GM18907 (cell line): ENCODE measurements around the gene KIRREL3.

Experiments used
- ATAC-seq: cut with Tn5 transposase; IDR thresholded peaks from one replicate; pipeline ENCODE4 v1.9.1; 2021; ENCODE audit warnings: mild to moderate bottlenecking, moderate library complexity; ENCODE audit not compliant: unreplicated experiment

The KIRREL3 gene

DNA sequence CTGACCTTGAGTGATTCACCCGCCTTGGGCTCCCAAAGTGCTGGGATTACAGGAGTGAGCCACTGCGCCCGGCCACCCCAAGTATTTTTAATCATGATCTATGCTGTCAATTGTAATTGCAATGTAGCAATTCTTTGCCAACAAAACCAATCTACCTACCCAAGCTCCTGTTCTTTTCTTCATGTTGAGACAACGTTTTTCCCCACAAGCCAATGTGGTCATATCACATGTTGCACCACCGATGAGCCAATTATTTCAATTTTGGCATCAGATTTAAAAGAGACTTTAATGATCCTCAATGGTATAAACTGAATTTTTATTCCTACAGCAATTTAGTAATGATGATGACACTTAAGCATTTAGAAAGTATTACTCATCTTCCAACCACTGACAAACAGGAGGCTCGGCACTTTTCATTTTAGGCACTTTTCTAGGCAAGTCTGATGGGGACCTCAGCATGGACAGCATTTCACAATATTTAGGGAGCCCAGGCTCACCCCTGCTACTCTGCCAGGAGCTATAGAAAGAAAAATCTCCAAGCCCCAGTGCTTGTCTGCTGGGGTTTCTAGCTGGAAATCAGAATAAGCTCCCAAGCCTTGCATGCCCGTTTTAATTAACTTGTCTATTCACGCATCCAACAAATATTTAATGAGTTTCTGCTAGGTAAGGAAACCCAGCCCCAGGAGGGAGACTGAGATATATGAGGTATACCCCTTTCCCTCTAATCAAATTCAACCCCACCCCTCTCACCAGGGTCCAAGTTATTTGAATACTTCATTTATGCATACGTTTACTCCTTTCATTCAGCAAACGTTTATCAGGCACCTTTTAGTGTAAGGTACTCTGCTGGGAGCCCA lies 353.6 kb downstream of the KIRREL3 start:
- ATAC-seq, result no peak

DNA sequence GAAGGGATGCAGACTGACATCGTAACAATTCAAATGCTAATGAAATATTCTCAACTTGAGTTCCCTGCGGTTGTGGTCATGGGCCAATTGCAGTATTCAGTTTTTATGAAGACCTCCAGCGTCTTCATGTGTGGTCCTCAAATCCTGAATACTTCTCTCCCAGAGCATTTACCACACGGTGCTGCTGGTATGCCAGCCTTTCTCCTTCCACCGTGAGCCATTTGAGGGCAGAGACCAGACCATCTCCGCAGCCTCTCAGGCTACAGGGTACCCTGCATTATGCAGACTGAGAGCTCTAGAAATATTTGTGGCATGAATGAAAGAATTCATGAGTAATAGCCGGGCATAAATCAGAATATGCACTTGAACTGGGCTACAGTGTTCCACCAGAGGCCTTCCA lies 355.4 kb downstream of the KIRREL3 start:
- ATAC-seq, result no peak

DNA sequence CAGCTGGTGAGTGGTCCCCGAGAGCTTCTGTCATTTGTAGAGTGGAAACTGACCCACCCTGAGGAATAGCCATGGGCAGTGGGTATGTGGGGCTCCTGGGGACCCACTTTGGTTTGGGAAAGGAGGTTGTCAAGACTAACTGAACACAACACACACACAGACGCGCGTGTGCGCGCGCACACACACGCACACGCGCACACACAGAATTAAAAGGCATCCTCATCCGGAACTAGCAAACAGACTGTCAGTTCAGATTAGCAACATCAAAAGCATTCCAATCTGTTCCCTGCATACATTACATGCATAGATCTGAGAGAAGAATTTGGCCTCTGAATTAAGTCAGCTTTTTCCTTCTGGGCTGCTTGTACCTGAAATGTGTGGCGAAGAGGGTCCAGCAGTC lies 360.4 kb downstream of the KIRREL3 start:
- no peak for ATAC-seq

DNA sequence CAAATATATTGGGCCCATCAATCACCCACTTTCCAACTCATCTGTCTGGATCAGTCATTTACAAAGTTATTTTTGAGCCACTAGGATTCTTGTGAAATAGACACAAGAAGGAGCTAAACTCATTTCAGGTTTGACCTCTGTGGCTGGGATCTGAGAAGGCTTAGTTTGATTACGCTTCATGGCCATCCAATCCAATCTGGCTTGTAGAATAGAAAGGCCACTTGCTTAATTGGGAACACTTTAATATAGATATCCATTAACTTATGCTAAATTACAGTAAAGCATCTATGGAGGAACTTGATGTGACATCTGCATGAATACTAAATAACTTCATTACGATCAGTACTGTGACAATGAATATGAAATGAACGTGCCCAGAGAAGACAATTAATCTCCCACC lies 360.9 kb downstream of the KIRREL3 start:
- ATAC-seq, result no peak

DNA sequence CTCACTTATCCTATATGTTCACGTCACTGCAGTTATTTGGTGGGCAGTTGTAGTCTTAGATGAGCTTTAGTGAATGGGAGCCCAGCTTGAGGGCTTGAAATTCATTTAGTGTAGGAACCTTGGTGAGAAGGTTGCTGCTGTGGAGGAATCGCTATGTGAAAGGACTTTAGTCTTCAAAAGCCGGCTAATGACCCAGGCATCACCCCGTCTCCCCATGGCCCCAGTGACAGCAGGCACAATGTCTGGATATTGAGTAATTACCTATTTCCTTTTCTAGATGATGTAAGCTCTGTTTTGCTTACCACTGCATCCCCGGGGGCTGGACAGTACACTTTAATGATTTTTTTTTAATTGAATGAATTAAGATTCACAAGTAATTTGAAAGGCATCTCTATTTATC lies 361.9 kb downstream of the KIRREL3 start:
- ATAC-seq, result no peak

DNA sequence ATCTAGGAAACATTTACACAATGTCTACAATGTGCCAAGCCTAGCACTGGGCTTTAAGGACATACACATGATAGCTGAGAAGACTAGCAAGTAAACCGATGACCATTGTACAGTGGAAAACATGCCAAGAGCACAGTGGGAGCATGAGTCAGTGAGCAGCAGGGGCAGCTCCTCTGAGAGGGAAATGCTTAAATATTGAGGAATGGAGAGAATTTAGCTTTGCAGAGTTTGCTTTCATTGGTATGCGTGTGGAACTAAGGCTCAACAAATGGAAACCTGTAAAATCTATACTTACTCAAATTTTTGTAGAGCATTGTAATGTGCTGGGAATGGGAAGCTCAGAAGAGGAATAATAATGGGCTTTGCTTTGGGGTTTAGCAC lies 362.8 kb downstream of the KIRREL3 start:
- no peak for ATAC-seq

DNA sequence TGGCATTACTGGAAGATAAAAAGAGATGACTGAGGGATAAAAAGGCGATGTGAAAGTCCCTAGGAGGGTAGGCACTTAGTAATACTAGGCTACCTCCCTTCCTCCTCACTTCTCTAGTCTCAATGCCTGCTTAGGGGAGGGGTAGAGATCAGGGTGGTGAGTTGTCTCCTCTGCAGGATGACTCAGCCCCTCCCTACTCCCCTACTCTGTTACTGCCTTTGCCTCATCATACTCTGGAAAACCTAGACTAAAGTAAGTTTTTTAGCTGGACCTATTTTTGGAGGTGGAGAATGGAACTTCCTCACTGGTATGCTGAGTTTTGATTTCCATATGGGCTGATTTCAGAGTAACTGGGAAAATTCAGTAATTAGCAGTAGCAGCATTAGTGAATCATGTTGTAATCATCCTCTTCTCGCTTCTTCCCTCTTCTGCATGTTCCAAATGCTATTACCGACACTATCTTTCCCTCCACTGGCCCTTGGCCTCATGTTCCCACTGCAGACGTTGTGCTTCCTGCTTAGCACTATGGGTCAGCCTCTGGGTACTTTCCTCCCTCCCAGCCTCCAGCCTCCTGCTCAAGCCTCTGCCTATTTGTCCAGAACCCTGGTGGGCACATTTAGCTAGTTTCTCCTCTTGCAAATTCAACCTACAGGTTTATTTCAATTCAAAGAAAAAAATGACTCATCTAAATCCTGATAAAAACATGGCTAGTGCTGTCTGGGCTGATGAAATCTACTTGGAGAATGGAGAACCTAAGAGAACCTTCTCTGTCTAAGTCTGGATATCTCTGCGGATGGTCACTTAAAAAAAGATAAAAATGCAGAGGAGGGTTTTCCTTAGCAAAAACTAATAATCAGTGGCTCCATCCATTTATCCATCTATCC lies 363.4 kb downstream of the KIRREL3 start:
- no peak for ATAC-seq

DNA sequence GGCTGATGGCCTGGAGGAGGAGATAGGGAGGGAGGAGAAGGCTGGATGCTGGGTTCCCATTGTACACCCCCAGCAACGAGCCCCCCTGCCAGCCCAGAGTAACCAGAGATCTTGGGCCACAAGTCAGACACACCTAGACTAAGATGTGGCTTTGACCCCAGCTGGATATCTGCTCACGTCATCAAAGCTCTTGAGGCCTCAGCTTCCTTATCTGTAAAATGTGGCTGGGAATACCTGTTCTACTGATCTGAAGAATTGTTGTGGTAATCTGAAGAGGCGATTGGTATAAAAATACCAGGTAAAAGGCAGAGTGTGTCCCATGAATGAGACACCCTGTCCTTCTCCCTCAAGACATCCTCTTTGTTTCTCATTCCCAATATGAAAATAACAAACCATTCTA lies 365.1 kb downstream of the KIRREL3 start:
- ATAC-seq, result no peak

DNA sequence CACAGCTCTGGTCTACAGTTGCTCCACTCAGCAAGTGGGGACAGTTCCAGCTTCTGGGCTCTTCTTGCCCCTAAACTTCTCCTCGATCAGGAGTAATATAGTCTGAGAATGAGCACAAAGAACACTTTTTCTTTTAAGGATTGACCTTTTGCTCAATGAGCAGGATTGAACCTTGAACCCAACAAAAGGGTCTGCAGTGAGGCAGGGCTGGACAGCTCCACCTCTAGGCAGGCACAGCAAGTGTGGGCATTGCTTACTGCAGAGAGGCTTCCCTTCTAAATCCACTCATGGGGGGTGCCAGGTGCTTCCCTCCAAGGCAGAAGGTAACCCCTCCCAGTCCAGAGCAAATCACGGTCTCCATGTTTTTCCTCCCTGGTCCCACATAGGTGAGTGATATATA lies 365.6 kb downstream of the KIRREL3 start:
- no peak for ATAC-seq

DNA sequence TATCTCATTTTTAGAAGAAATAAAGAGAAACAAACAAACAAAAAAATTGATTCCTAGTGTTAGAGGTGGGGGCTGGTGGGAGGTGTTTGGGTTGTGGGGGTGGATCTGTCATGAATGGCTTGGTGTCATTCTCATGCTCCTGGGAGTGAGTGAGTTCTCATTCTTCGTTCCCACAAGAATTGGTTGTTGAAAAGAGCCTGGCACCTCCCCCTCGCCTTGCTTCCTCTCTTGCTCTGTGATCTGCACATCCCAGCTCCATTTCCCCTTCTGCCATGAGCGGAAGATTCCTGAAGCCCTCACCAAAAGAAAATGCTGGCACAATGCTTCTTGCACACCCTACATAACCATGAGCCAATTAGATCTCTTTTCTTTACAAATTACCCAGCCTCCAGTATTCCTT lies 367.2 kb downstream of the KIRREL3 start:
- no peak for ATAC-seq

DNA sequence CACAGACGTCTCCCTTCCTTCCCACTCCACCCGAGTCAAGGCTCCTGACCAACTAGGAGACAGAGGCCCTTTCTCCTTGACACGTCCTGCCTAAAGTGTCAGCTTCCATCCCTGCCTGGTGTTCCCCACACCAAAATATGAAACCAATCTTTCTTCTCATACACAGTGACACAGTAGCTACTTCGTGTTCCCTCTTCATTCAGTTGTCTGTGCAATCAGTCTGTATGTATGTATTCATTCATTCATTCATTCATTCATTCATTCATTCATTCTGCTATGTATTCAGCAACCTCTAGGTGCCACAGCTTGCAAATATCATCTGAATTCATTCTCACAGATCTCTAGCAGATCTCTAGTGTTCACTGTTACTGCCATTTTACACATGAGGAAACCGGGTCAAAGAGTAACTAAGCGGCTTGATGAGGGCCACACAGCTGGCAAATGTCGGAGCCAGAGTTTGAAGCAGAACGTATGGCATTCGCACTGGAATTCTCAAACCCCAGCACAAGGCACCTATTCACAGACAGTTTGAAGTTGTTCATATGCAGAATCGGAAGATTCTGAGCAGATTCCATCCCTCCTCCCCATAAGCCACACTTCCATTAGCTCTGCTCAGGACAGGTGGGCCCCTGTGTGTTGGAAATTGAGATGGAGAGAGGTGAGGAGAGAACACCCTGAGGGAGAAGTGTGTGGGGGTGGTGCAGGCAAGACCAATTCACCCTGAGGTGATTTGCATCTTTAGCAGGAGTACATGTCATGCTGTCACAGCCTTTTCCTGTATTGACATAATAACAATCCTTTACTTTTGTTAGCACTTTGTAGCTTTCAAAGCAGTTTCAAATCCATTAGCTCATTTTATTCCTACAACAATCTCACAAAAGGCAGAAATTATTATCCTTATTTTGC lies 369.4 kb downstream of the KIRREL3 start:
- no peak for ATAC-seq

DNA sequence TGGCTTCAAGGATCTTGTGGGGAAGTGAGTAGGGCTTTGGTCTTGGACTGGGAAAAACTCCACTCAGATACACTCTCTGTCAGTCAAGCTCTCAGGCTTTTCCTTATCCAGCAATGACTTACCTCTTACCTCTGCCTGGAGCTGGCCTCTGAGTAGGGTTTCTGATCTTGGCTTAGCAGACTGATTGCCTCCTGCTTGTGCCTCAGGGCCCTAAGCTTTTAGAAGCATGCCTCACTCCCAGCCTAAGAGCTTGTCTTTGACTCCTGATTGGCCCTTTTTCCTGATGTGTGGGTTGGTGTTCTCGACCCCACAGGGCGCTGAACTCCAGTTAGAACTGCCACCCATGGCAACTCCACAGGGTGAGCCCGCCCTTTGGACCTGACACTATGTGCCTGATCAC lies 370.1 kb downstream of the KIRREL3 start:
- ATAC-seq, result no peak

DNA sequence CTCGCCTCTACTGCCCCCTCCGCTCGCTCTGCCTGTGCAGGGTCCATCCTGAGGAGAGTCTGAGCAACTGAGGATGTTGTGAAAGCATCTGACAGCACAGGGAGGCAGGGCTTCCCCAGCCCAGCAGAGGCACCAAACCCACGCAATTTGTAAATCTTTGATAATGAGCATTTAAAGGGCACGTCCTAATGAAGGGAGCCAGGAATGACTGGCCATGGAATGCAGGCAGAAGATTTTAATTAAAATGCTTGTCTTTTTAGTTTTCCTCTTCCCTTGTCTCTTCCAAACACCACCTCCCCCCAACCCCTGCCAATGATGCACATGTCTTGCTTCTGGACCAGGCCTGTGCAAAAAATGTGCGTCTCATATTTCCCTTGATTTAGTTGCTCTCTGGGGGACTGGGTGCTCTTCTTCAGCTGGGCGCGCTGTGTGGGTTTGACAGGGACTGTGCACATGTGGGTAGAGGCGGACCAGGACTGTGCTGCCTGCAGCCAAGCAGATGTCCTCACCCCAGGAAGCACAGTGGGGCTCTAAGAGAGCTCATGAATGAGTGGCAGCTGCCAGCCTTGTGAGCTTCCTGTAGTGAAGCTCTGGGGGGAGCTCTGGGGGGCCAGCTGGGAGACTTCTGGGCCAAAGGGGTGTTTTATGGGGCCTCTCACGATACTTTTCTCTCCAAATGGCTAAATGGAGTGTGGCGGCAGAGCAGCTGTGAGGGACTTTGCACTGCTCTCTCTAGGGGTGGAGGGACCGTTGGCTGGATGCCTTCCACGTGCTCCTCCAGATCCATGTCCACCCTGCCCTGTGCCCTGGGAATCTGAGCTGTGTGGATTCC lies 371.6 kb downstream of the KIRREL3 start:
- ATAC-seq, result no peak

DNA sequence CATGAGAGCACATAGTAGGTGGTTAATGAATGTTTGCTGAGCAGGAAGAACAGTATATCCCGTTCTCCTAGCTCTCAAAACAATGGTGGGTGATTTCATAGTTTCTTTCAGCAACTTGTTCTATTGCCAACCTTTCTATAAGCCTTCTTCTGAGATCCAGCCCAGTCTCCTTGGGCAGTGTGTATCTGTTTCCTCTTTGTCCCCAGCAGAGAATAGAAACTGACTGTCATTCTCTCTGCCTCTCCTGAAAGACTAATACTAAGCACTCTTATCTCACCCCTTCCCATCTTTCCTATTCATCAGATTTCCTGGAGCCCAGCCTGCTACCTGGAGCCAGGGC lies 372.1 kb downstream of the KIRREL3 start:
- no peak for ATAC-seq

DNA sequence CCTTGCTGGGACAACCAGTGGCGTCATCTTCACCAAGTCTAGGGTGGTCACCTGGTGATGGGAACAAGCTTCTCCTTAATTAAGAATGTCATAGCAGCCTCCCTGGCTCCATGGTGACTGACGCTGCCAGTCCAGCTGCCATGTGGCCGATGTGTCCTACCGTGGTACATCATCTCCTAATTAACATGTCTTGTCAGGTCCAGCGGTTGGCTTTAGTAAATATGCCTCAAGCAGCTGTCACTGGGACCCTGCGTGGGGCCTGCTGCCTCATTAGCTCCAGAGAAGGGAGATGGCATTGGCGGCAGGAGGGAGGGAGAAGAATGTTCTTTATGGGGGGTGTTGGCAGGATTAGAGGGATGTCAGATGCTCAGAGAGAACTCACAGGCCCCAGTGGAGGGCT lies 373.1 kb downstream of the KIRREL3 start:
- ATAC-seq, result no peak

DNA sequence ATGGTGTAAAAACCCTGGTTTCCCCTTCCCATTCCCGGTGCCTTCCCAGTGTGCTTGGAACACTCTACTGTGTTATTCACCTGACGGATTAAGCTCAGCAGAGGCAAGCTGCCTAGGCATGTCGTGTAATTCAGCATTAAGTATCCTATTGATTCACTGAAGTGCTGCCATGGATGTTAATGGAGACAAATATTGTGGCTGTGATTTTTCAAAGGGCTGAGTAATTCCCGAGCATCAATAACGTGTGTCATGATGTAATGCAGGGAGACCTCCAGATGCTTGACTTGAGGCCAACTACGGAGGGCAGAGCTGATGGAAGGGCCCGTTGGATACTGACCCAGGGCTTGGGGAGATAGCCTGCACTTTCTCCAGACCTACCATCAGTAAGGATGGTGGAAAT lies 376.1 kb downstream of the KIRREL3 start:
- no peak for ATAC-seq

DNA sequence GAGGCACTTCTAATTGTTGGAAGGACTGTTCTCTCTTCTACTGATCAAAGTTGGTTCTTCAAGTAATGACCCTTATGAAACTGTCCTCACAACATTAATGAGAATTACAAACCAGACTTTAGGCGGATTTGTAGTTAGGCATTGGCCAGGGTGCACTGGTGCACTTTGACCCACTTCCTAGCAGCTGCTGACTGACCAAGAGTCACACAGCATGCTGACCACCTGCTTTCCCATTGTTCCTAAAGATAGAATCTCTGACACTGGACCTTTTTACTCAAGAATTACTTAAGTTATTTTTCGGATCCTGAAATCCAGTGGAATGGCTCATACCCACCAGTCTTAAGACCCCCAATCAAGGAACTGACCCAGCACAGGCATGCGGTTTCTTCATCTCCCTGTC lies 381.1 kb downstream of the KIRREL3 start:
- ATAC-seq, result no peak

DNA sequence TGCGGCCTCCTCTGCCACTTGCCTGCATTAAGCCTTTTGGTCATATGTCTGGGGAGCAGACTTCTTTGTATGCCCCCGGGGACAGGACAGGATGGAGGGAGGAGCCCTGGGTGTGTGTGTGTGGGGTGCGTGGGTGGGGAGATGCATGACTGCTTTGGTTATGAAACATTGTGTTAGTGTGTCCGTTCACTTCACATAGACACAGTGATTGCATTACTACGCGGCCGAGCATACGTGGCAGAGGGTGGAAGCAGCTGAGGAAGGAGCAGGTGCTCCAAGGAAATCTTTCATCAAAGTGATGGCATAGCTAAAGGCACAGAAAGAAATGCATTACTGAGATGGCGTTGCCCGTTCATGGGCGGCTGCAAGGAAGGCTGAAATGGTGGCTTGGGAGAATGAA lies 384.7 kb downstream of the KIRREL3 start:
- no peak for ATAC-seq

DNA sequence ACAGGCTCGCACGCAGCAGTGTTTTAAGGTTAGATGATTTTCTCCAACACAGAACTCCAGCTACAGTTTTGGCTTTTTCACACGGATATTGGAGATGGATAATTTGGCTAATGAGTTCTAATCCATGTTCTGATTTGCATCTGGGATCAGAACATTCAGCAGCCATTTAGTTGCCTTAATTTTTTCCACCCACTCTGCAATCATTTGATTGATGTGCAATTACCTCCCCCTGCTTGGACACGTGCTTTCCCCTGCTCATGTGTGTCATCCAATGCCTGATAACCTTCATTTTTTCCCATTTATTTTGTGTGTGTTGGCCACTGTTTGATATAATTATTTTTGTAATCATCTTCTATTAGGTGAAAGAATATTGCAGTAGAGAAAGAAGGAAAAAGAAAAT lies 387.3 kb downstream of the KIRREL3 start:
- no peak for ATAC-seq

DNA sequence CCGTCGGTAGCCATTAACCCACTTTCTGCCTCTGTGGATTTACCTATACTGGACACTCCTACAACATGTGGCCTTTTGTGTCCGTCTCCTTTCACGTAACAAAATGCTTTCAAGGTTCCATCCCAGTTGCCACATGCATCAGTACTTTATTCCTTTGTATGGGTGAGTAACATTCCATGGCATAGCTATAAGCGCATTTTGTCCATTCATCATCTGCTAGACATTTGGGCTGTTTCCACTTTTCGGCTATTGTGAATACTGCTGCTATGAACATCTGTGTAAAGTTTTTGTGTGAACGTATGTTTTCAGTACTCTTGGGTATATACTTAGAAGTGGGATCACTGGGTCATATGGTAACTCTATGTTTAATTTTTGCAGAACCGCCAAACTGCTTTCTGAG lies 387.9 kb downstream of the KIRREL3 start:
- ATAC-seq, result no peak
